HPDE6-E6E7 (cell line): ENCODE data around the gene RHO.

ENCODE experiments used
- DNase-seq: peaks from one replicate; pipeline ENCODE4 v3.0.0; 2011; ENCODE audit warnings: missing footprints; ENCODE audit errors: extremely low spot score

The RHO gene

DNA sequence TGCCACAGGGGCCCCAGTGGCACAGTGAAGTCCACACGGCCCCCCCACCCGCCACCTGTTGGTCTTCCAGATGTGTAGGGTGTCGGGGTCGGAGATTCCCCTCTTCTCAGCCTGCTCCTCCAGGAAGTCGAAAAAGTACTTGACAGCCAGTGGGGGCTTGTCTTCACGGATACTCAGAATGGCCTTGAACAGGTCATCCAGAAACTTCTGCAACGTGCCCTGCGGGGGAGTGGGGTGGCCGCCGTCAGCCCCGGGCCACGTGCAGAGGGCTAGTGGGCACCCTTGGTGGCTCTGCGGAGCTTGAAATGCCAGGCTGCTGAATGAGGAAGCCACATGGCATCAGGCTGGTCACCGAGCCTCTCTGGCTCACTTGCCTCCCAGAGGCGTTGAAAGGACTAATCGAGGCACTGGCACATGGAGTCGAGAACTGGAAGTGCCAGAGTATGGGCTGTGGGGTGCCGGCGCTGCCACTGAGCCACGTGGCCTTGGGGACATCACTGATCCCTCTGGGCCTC is 31.2 kb downstream of the RHO start:
- no peak for DNase-seq

DNA sequence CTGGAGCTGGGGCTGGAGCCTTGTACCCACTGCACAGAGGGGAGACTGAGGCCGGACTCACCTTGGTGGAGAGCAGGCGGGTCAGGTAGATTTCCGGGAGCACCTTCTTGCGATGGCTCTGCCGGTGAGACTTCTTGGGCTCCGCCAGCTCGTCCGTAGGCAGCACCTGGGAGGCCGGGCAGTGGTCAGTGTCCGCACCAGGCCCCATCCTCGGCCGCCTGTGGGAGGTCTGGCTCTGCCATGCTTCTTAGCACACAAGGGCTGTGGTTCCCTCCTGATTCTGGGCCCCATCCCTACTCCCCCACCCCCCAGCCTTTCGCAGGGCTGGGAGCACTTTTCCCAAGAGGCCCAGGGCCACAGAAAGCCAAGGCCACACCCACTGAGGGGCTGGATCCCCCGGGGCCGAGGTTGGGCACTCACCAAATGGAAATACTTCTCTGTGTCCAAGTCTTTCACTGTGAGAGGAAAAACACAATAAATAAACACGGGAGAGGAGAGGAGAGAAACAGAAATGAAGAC is 31.9 kb downstream of the RHO start:
- DNase-seq = no peak

DNA sequence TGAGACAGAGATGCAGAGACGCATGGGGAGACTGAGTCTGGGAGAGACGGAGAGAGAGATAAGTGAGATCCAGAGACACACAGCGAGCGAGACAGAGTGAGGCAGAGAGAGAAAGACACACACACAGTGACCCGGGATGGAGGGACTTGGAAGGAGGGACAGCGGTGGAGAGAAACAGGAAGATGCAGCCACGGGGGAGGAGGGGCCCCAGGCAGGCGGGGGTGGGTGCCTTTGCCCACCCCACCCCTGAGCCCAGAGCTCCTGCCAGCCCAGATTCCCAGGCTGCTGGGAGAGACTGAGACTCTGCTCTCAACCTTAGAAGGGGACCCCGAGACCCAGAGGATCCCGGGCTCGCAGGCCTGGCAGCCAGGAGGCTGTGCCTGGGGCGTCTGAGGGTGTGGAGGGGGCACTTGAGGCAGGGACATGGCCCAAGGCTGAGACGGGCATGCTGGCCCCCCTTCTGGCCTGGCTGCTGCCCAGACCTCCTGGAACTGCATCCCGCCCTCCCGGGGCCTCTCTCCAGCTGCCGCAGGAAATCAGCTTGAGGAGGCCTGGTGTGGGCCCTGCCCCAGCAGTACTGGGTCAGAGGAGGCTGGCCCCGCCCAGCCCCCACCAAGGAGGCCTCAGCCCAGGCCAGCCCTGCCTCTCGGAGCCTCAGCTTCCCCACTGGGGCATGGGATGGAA is 32.6 kb downstream of the RHO start:
- DNase-seq = no peak

DNA sequence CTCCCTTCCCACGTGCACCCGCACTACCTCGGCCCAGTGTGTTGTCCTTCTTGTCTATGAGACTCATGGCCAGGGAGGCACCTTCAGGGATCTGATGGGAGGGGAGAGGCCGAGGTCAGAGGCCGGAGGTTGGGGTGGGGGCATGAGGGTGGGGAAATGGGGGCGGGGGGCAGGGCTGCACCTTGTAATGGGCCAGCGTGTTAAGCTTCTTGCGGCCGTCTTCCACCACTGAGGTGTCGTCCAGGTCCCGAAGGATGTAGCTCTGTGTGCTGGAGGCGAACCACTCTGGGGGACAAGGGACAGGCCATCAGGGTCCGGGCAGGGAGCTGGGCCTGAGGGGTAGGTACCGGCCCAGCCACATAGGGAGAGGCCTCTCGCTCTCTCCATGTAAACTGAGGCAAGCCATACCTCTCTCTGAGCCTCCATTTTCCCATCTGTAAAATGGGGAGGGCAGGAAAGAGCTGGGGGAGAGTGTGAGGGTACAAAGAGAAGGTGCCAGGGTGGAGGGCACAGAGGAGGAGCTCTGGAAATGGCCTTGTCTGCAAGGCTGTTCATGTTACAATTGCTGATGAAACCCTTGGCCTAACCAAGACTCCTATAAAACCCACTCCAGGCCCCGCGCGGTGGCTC is 33.3 kb downstream of the RHO start:
- no peak for DNase-seq

DNA sequence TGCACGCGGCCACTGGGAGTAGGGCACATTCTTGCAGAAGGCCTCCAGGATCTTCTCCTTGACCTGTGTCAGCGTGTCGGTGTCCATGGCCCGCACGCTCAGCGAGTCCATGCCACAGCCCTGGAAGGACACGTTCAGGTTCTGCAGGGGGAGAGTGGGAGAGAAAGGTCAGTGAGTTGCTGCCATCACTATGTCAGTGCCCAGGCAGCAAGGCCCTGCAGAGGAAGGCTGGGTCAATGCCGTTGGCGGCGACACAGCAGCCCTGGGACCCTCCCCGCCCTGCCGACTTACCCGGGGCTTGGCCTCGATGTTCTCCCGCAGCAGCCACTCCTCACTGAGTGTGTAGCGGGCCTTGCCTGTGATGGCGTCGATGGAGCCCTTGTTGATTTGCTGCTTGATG is 34.4 kb downstream of the RHO start:
- DNase-seq = no peak

DNA sequence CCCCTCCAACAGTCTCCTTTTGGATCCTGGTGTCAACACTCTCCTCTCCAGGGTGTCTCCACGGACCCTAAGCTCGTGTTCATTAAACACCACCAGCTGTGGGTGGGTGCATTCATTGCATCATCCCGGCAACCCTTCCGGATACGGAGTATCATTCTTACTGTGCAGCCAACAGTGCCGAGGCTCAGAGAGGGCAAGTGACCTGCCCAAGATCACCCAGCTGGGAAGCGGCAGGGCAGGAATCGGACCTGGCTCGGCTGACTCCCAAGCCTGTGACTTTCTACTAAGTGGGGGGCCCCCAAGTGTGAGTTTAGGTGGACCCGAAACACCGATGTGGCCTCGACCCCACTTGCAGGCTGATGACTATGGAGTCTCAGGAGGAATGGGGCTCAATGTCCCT is 34.9 kb downstream of the RHO start:
- no peak for DNase-seq

DNA sequence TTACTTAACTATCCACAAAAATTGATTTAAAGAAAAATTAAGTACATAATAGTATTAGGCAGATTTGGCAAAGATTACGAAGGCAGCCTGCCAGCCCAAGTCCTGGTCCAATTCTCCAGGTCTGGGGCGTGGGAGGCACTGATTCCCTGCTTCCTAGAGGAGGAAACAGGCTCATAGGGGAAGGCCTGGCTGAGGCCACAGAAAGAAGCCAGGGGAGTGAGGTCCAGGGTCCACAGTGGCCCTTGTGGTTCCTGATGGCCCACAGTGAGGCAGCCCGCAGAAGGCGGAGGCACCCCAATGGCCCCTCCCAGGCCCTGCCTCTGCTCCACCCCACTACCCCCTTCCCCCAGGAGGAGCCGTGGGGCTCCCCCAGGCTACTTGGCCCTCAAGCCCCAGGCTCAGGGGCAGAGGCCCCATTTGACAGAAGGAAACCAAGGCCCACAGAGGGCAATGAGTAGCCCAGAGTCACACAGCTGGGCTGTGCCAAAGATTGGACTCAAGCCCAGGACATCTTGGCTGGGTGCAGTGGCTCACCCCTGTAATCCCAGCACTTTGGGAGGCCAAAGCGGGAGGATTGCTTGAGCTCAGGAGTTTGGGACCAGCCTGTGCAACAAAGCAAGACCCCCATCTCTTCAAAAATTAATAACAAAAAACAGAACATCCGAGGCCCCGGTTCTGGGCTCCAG is 35.6 kb downstream of the RHO start:
- DNase-seq = no peak

DNA sequence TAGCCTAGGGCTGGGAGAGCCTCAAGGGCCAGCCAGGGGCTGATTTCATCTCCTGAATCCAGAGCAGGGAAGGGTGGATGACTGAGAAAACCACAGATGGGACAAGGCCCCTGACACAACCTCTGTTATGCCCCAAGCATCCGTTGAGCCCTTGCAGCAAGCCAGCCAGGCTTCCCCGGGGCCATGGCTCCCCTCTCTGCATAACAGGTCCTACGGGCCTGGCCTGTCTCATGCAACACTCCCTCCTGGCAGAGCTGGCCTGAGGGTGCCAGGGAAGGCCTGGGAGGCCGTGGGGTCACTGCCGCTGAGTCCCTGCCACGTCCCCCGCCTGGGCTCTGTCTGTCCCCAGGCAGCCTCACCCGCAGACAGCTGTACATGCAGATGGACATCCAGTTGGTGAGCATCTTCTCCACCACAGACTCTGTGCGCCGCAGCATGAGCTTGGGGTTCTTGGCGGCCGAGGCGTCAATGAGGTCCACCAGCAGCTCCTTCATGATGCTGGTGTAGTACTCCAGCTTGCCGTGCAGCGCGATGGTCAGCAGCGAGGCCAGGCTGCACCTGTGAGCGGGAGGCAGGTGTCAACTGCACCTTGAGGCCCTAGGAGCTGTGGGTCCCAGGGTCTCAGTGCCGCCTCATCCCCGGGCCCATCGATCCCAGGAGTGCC is 36.7 kb downstream of the RHO start:
- DNase-seq = no peak

DNA sequence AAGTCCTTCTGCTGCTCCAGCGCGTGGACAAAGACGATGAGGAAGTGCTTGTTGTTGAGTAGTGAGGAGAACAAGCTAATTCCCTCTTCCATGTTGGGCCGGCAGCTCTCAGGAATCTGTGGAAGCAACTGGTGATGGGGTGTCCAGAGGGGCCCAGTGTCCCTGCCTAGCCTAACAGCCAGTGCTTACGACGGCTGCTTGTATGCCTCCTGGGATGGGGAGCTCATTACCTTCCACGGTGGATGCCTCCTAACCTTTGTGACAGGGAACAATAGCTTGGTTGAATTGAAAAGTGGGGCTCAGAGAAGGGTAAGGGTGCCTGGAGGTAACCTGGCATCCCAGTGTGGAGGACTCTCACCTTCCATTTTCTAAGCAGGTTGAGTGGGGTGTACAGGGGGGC is 37.5 kb downstream of the RHO start:
- no peak for DNase-seq

DNA sequence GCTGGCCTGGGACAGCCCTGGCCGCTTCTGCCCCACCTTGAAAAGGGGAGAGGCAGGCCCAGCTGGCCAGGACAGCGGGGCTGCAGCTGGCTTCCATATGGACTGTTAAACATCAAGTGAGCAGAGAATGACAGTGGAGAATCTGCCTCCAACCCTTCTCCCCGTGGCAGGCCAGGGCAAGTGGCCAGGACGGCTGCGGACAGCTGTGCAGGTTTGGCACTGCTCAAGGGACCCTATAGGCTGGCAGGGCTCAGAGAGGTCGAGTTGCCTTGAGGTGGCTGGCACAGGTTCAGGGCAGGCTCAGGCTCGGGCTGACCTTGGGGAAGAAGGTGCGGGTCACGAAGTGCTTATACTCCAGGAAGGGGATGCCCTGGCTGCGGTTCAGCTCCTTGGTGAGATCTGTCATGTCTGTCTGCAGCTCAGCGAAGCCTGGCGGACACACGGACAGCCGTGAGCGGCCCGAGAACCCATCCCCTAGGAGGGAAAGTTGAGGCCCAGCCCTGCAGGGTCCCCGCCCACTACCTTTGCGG is 38.8 kb downstream of the RHO start:
- no peak for DNase-seq

DNA sequence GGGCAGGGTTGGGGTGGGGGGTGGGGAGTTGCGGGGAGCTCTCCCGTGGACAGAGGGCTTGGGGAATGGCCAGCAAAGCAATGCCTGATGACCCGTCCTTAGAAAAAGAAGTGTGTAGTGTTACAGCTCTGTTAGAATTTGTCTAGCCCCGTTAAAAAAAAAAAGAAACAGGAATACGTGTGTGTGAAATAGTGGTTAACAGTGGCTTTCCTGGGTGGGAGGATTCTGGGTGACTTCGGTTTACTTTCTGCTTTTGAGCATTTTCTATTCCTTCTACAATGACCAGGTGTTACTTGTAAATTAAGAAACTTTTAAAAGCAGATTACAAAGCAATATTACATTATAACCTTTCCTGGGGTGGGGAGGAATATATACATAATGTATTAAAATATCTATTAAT is 39.5 kb downstream of the RHO start:
- no peak for DNase-seq

DNA sequence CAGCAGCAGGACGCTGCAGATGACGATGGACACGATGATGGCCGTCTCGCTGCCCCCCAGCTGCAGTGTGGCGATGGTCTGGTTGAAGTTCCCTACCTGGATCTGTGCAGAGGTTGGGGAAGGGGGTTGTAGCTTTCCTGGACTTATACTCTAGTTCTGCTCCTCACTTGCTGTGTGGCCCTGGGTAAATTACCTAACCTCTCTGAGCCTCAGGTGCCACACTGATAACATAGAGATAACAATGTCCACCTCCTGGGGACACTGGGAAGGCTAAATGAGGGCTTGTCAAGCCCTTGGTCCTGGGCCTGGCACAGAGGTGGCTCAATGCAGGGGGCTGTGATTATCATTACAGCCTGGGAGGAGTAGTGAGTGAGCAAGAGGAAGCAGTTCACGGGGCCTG is 41.4 kb downstream of the RHO start:
- DNase-seq = no peak

DNA sequence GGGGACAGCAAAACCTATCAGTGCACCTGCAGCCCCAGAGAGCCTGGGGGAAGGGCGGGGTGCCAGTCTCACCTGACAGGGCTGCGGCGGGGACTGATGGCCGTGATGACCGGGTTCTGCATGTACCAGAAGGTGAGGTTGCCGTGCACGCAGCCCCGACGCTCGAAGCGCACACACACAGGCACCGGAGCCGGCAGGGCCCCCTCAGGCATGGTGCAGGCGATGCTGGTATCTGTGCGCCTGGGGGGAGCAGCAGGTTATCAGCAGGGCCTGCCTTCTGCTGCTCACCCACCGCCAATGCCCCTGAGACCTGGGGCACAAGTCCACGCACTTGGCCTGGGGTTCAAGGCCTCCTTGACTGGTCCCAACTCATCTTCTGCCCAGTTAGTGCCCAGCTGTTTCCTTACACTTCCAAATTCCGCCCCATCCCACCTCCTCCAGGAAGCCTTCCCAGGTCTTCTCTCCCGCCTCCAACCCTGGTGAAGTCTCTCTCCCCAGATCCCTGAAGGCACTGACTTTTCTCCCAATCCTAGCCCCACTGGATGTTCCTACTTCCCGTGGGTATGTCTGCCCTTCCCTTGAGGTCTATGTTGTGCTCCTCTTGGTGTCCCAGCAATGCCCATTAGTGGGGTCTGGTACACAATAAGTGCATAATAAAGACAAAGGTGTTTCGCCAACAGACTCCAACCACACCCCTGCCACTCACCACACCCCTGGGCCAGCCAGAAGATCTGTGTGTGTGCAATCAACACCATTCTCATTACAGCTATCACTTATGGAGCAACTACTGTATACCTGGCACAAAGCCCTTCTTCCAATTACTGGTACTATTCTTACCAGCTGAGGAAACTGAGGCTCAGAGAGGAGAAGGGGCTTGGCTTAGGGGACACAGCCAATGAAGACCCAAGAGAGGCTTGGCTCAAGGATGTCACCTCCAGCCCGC is 43.4 kb downstream of the RHO start:
- DNase-seq = no peak

DNA sequence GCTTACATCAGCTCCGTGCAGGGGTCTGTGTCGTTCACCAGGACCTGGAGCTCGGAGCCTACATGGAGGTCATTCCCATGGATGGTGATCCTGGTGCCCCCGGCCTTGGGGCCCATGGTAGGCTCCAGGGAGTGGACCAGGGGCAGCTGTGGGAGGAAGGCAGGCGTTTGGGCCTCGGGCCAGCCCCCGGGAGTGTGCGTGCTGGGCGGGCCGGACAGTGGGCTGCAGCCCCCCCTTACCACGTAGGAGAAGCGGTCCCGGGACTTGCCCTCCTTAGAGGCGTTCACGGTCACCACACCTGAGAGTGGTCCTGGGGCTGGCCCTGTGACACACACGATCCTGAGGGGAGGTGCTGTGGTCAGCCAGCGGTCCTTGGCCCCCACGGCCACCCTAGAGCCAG is 44.2 kb downstream of the RHO start:
- no peak for DNase-seq

DNA sequence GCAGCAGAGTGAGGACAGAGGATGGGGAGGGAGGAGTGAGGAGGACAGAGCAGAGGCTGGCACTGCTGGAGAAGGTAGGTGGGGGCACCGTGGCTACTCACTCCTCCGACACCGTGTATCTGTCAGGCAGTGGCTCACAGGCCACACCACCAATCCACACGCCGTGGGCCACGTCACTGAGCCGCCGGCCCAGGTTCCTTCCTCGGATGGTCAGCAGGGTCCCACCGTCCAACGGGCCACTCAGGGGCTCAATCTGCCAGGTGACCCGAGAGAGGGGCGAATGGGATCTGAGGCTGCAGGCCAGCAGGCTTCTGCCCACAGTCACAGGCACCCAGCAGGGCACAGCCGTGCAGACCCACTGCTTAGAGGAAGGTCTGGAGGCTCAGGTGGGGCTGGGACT is 45.1 kb downstream of the RHO start:
- no peak for DNase-seq

DNA sequence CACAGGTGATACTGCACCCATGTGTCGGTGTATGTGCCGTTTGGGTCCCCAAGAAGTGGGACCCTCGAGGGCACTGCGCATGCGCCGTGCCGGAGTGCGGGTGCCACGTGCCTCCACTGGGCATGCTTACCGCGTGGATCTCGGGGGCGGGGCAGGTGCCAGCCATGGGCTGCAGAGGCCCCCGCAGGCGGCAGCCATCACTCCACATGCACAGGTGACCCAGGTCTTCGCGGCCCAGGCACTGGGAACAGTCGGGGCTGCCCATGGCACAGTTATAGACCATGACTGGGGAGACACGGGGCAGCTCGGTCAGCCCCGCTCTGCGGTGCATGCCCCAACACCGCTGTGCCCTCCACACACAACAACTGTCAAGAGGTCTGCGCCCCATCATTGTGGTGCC is 45.8 kb downstream of the RHO start:
- DNase-seq = no peak

DNA sequence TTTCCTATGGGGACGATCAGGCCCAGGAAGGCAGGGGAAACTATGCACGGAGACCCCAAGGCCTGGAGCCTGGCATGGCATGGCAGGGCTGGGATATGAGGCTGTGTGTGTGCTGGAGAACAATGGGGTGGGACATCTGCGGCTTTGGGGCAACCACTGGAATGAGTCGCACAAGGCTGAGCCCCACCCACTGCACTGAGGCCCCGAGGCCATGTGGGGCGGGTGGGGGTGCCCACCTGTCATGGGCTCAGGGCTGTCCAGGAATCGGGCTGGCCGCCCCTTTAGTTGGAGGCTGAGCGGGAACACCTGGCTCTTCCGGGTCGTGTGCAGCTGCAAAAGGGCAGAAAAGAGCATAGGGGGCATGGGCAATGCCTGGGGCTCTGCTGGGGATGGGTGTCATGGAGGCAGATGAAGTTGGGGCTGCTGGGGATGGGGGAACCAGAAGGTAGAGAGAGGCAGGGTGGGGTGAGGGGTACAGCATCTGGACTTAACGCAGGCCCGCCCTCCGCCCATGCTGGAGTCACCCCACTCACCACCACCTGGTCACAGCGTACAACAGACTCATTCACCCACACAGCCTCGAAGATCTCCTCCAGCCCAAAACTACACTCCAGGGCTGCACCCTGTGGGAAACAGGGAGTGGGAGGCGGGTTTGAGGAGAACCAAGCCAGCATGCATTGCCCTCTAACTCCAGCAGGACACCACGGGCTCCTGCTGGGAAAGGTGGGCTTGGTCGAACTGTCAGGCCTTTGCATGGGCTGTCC is 47.0 kb downstream of the RHO start:
- DNase-seq = no peak

DNA sequence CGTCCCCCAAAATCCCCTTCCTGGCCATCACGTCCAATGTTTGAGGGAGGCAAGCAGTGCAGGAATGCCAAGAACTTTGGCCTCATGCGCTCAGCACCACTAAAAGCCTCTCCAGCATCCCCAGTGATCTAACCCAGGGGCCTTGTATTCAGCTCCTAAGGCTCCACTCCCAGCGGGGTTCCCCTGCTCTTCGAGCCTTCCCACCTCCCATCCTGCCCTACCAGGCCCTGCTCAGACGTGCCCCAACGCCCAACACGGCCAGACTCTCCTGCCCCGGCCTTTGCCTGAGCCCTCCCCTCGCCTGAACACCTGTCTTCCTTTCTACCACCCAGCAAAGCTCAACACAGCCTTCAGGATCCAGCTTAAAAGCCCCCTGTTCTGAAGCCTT is 47.6 kb downstream of the RHO start:
- no peak for DNase-seq

DNA sequence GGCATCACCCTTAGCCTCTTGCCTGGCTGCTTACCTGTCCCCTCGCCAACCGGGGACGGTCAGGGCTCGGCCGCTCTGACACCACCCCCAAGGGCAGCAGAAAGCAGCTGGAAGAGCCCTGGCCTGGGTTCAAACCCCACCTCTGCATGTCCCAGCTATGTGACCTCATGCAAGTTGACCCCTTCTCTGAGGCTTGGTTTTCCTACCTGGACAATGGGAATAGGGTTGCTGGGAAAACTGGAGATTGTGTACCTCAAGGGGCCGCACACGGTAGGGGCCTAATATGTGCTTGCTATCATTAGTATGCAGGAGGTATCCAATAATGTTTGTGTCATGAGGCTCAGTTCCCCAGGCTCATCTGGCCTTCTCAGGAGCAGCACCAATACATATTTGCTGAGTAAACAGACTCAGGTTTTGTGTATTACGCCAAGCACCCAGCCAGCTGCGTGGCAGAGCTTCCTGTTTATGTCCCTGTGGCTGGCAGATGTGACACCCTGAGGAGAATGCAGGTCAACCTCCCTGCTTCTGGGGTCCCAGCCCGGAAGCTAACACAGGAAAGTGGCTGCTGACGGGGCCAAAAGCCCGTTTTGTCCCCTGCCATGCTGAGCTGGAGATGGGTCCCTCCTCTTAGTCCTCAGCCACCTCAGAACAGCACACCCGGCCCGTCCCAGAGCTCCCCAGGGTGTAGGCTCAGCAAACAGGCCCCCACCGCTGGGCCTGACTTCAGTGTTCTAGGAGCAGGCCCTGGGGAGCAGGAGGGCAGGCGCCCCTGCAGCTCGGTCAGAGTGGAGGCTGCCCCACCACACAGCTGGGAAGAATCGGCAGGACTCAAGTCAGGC is 48.3 kb downstream of the RHO start:
- DNase-seq = no peak
